Measurements from ENCODE around the gene ZNF106. TPM values are rescaled to one million over a fixed set of nuclear protein-coding genes. Genes with fewer than 3 reads are reported as not detected.

The ZNF106 gene
- total and polyA plus RNA-seq, 2 of the 4 experiments (the other 2 are of a cell fraction) = 19.2 to 87.5 TPM

DNA sequence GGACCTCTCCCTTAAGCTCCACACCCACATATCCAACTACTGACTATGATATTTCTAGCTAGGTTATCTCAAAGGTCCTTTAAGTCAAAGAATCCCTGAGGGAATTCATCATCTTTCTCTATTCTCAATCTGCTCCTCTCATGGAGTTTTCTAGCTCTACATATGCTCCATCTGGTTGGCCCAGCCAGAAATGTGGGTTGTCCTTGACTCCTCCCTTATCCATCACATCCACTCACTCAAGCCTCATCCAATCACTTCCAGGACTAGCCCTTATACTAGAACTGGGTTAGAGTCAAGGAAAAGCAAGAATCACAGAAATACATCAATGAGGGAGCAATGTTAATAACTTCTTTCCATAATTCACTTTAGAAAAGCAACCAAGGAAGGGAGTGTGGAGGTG lies 45.4 kb downstream of the ZNF106 start:
- H3K9me1 ChIP-seq (ENCODE audit: insufficient read depth, low read length) = peaks cover 3% of the 10 kb centered on the region; the same call in 1 of the 2 replicates
- no peak overlapping the region for H2AK5ac ChIP-seq (ENCODE audit: low read depth, low read length)
- dilution Hi-C loops (cut with HindIII; ENCODE audit: low sequenced_read_pairs, unreplicated experiment) = no loop called here
- BruUV-seq (replicated peaks) = no TSS peak
- H4K8ac ChIP-seq (ENCODE audit: low read depth in 2 of 2, low read length in 2 of 2) = no peak overlapping the region
- peaks cover 45% of the 10 kb centered on the region for H3K36me3 ChIP-seq (ENCODE audit: control insufficient read depth, insufficient read depth, low read length)
- no peaks in the 10 kb centered on the region for H3K27me3 ChIP-seq (ENCODE audit: control insufficient read depth, insufficient read depth, low read length)
- no peaks in the 10 kb centered on the region for H3K9me3 ChIP-seq (ENCODE audit: control insufficient read depth, insufficient read depth, low read length)
- no peak overlapping the region for H3K23ac ChIP-seq (ENCODE audit: low read depth, low read length)
- CTCF ChIA-PET = interaction anchor here (0.6 kb wide), 1 partner anchor 9 kb away, joined by 3 read pairs; no protein-coding TSS in a partner anchor
- no peak for TF ChIP-seq NFE2L2 (IDR thresholded peaks at IDR 0.05; ENCODE audit: low read depth, low read length)
- TF ChIP-seq CHD1 (IDR thresholded peaks at IDR 0.05; ENCODE audit: low read depth, low read length) = no peak
- no peak for TF ChIP-seq RFX5 (IDR thresholded peaks at IDR 0.05; ENCODE audit: low read depth, low read length)
- TF ChIP-seq MXI1 (IDR thresholded peaks at IDR 0.05; ENCODE audit: borderline replicate concordance, low read depth, low read length) = no peak
- TF ChIP-seq MAFK (IDR thresholded peaks at IDR 0.05; ENCODE audit: low read depth, low read length) = no peak
- no peak for TF ChIP-seq CEBPB (IDR thresholded peaks at IDR 0.05; ENCODE audit: low read depth, low read length)
- no peak for TF ChIP-seq FOS (IDR thresholded peaks at IDR 0.05; ENCODE audit: low read depth, low read length)
- no peak for TF ChIP-seq USF2 (IDR thresholded peaks at IDR 0.05; ENCODE audit: low read depth, low read length)
- TF ChIP-seq RCOR1 (IDR thresholded peaks at IDR 0.05; ENCODE audit: insufficient replicate concordance, low read length) = no peak
- TF ChIP-seq BHLHE40 (IDR thresholded peaks at IDR 0.05; ENCODE audit: low read depth, low read length) = no peak
- no peak for TF ChIP-seq RAD21 (IDR thresholded peaks at IDR 0.05; ENCODE audit: low read length)
- H3K4me3 ChIP-seq (ENCODE audit: insufficient read depth, low read depth, low read length) = no peak overlapping the region
- H3K56ac ChIP-seq (ENCODE audit: extremely low read depth, insufficient read depth, low read length) = no peak overlapping the region
- no peak overlapping the region for H3K4ac ChIP-seq (ENCODE audit: low read depth, low read length)
- H3K27ac ChIP-seq (ENCODE audit: insufficient read depth, low read length) = no peak overlapping the region
- no peaks in the 10 kb centered on the region for H4K20me1 ChIP-seq (ENCODE audit: insufficient read depth, low read length)
- H2AFZ ChIP-seq (replicated peaks; ENCODE audit: low read length, poor library complexity) = no peak overlapping the region
- no peak for ATAC-seq (ENCODE audit: low read depth)
- peaks cover 2% of the 10 kb centered on the region; the same call in 1 of the 2 replicates for H3K4me1 ChIP-seq (ENCODE audit: control insufficient read depth, insufficient read depth, low read length)
- POLR2A ChIA-PET (ENCODE audit: unreplicated experiment) = interaction anchor here (0.6 kb wide), 2 partner anchors 45 to 410 kb away, joined by 3 to 9 read pairs; no protein-coding TSS in a partner anchor
- no peak overlapping the region for H3K9ac ChIP-seq (ENCODE audit: low read depth, low read length)
- H4K91ac ChIP-seq (ENCODE audit: insufficient read depth, low read depth, low read length) = no peak overlapping the region
- intact Hi-C loops (cut with micrococcal nuclease) = no loop called here
- H2BK5ac ChIP-seq (ENCODE audit: low read depth, low read length, poor library complexity, severe bottlenecking) = no peak overlapping the region
- H2BK120ac ChIP-seq (ENCODE audit: low read depth, low read length) = no peak overlapping the region
- no peak overlapping the region for H4K5ac ChIP-seq (ENCODE audit: low read depth, low read length)
- H2BK20ac ChIP-seq (ENCODE audit: low read depth, low read length) = no peak overlapping the region
- H3K79me1 ChIP-seq (ENCODE audit: low read depth in 1 of 2, low read length in 2 of 2) = peaks cover 15 to 24% of the 10 kb centered on the region in 2 experiments
- H2AK9ac ChIP-seq (replicated peaks; ENCODE audit: low read depth, low read length, poor library complexity) = no peak overlapping the region
- no peak overlapping the region for H3K18ac ChIP-seq (ENCODE audit: low read depth, low read length)
- no peak overlapping the region for H3K14ac ChIP-seq (replicated peaks; ENCODE audit: low read depth, low read length)
- in situ Hi-C loops (cut with MboI; ENCODE audit: low sequenced_read_pairs) = no loop called here
- no peak overlapping the region for H2BK15ac ChIP-seq (ENCODE audit: low read depth, low read length)
- no peak overlapping the region for H3K4me2 ChIP-seq (ENCODE audit: low read depth, low read length)
- DNase-seq = no peak
